ENCODE measurements around the gene TM4SF1.
A peak's percentile ranks its signal among the peaks of the same experiment; 100 is the strongest.

DNA sequence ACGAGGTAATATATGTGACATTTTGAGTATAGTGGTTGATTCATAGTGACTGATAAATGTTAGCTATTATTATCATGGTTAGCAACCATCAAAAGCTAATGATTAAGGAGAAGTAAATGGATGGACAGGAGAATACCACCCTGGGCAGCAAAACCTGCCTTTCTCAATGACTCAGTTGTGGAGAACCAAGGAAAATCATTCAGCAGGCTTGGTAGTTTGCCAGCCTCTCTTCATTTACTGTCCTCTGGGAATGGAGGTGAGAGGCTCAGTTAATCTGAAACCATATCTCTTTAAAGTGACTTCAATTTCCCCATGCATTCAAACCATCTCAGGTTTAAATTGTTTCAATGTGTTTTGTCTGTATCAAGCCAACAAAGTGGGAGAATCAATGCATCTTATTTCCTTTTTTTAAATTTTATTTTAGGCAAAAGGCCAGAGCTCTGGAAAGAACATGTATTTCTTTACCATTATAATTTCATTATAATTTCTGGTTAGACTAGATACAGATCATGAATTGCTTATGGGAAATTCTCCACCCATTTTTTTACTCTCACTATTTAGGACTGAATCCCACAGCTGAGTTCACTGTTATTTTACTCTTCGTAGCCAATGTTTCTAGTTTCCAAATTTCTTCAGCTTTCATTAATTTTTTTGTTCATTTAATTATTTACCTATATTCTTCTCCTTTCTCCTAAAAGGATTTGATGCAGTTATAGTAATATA, 46.7 kb downstream of the TM4SF1 start:
- TF ChIP-seq, protein P1, sequence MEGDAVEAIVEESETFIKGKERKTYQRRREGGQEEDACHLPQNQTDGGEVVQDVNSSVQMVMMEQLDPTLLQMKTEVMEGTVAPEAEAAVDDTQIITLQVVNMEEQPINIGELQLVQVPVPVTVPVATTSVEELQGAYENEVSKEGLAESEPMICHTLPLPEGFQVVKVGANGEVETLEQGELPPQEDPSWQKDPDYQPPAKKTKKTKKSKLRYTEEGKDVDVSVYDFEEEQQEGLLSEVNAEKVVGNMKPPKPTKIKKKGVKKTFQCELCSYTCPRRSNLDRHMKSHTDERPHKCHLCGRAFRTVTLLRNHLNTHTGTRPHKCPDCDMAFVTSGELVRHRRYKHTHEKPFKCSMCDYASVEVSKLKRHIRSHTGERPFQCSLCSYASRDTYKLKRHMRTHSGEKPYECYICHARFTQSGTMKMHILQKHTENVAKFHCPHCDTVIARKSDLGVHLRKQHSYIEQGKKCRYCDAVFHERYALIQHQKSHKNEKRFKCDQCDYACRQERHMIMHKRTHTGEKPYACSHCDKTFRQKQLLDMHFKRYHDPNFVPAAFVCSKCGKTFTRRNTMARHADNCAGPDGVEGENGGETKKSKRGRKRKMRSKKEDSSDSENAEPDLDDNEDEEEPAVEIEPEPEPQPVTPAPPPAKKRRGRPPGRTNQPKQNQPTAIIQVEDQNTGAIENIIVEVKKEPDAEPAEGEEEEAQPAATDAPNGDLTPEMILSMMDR (IDR thresholded peaks at IDR 0.05) = no peak
- TF ChIP-seq, protein P2, sequence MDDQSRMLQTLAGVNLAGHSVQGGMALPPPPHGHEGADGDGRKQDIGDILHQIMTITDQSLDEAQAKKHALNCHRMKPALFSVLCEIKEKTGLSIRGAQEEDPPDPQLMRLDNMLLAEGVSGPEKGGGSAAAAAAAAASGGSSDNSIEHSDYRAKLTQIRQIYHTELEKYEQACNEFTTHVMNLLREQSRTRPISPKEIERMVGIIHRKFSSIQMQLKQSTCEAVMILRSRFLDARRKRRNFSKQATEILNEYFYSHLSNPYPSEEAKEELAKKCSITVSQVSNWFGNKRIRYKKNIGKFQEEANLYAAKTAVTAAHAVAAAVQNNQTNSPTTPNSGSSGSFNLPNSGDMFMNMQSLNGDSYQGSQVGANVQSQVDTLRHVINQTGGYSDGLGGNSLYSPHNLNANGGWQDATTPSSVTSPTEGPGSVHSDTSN (IDR thresholded peaks at IDR 0.05) = peak; percentile 37; the same call in 1 of the 2 replicates
- TF ChIP-seq EP300 (IDR thresholded peaks at IDR 0.05; ENCODE audit: borderline replicate concordance in 1 of 2, low read depth in 1 of 2, low read length in 1 of 2) (no peak), NRF1 (IDR thresholded peaks at IDR 0.05; ENCODE audit: low read depth, low read length) (no peak)
- TF ChIP-seq, protein P3, sequence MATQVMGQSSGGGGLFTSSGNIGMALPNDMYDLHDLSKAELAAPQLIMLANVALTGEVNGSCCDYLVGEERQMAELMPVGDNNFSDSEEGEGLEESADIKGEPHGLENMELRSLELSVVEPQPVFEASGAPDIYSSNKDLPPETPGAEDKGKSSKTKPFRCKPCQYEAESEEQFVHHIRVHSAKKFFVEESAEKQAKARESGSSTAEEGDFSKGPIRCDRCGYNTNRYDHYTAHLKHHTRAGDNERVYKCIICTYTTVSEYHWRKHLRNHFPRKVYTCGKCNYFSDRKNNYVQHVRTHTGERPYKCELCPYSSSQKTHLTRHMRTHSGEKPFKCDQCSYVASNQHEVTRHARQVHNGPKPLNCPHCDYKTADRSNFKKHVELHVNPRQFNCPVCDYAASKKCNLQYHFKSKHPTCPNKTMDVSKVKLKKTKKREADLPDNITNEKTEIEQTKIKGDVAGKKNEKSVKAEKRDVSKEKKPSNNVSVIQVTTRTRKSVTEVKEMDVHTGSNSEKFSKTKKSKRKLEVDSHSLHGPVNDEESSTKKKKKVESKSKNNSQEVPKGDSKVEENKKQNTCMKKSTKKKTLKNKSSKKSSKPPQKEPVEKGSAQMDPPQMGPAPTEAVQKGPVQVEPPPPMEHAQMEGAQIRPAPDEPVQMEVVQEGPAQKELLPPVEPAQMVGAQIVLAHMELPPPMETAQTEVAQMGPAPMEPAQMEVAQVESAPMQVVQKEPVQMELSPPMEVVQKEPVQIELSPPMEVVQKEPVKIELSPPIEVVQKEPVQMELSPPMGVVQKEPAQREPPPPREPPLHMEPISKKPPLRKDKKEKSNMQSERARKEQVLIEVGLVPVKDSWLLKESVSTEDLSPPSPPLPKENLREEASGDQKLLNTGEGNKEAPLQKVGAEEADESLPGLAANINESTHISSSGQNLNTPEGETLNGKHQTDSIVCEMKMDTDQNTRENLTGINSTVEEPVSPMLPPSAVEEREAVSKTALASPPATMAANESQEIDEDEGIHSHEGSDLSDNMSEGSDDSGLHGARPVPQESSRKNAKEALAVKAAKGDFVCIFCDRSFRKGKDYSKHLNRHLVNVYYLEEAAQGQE (IDR thresholded peaks at IDR 0.05; ENCODE audit: low read depth, low read length) = no peak
- TF ChIP-seq, protein P4, sequence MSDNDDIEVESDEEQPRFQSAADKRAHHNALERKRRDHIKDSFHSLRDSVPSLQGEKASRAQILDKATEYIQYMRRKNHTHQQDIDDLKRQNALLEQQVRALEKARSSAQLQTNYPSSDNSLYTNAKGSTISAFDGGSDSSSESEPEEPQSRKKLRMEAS (IDR thresholded peaks at IDR 0.05; ENCODE audit: low read depth) = no peak
- TF ChIP-seq, protein P5, sequence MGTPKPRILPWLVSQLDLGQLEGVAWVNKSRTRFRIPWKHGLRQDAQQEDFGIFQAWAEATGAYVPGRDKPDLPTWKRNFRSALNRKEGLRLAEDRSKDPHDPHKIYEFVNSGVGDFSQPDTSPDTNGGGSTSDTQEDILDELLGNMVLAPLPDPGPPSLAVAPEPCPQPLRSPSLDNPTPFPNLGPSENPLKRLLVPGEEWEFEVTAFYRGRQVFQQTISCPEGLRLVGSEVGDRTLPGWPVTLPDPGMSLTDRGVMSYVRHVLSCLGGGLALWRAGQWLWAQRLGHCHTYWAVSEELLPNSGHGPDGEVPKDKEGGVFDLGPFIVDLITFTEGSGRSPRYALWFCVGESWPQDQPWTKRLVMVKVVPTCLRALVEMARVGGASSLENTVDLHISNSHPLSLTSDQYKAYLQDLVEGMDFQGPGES (IDR thresholded peaks at IDR 0.05; ENCODE audit: low read depth, low read length) = no peak
